Lower leg skin (tissue), 4 donors: Measurements from ENCODE around the gene CACNA1B. TPM values are rescaled to one million over a fixed set of nuclear protein-coding genes. Genes with fewer than 3 reads are reported as not detected.
A peak's percentile ranks its signal among the peaks of the same experiment; 100 is the strongest.
"Not testable (repeated sequence)": the region's sequence is repeated elsewhere in the genome, so short reads cannot be mapped to it uniquely, and the experiment has no call there.

Experiments used
- DNase-seq, 2 donors: peaks; one replicate each; pipeline ENCODE4 v3.0.0-alpha.2; 2019; ENCODE audit warnings: low spot score in 2 of 2
- H3K4me3 ChIP-seq: fragments of 200-600 bp; sonication (generic); 2 replicates; pipeline ENCODE4 v1.5.1; 2017; ENCODE audit warnings: mild to moderate bottlenecking, low read depth; ENCODE audit not compliant: poor library complexity, severe bottlenecking
- CTCF ChIP-seq, 3 donors: fragments of 450-650 bp; IDR thresholded peaks; one replicate each; pipeline ENCODE4 v1.5.1; 2016; ENCODE audit warnings: antibody characterized with exemption in 3 of 3, mild to moderate bottlenecking in 3 of 3, moderate library complexity in 2 of 3
- POLR2A ChIP-seq, 2 donors: fragments of 450-650 bp; IDR thresholded peaks; one replicate each; pipeline ENCODE4 v1.6.1; 2016 to 2017; ENCODE audit warnings: antibody characterized with exemption in 2 of 2, mild to moderate bottlenecking in 1 of 2, moderate library complexity in 1 of 2
- WGBS, 2 donors: methylation state at CpG; one replicate each; pipeline ENCODE4 v1.1.5; 2018; 5-methylcytosine and 5-hydroxymethylcytosine counted together
- intact Hi-C: fragments of 100-400 bp; cut with DNase I; formaldehyde crosslinking; loops from one replicate; pipeline ENCODE4 v1.15.0; 2023; ENCODE audit warnings: low total_unique reads
- total RNA-seq, 4 donors: library from RNA; depleted of rRNA; stranded (reverse); fragments of >200 nt; gene quantifications; one replicate each; pipeline ENCODE4 v1.1.0, GENCODE V29; 2016

The CACNA1B gene
- total RNA-seq, 4 donors from 2014 or later: not detected

GRCh38 chr9:138104251-138105122 is 226.9 kb downstream of the CACNA1B start:
- DNase-seq: peak in 1 of 2 donors; percentile 76
- TF ChIP-seq POLR2A (IDR thresholded peaks at IDR 0.05) (no peak), CTCF (IDR thresholded peaks at IDR 0.05) (no peak)
- H3K4me3 ChIP-seq: no peak overlapping the region
- 71 to 76% methylated on average over 11 to 12 of the region's 14 CpGs for WGBS, 2 donors
- intact Hi-C loops: no loop called here

- intact Hi-C loops: no loop called here
- TF ChIP-seq POLR2A (IDR thresholded peaks at IDR 0.05) (no peak), CTCF (IDR thresholded peaks at IDR 0.05) (no peak)
- WGBS, 2 donors: 69 to 88% methylated on average over 2 of the region's 2 CpGs
- no peak for DNase-seq
- no peak overlapping the region for H3K4me3 ChIP-seq
Observed at GRCh38 chr9:138105123-138105415, 227.5 kb downstream of the CACNA1B start.

GRCh38 chr9:138105561-138106505 is 228.3 kb downstream of the CACNA1B start:
- intact Hi-C loops: no loop called here
- DNase-seq: peak in 1 of 2 donors; percentile 80
- WGBS, 2 donors: 85 to 90% methylated on average over 21 to 25 of the region's 26 CpGs
- H3K4me3 ChIP-seq: no peak overlapping the region
- no peak for TF ChIP-seq POLR2A (IDR thresholded peaks at IDR 0.05)
- no peak for TF ChIP-seq CTCF (IDR thresholded peaks at IDR 0.05)

GRCh38 chr9:138107039-138107438 is 229.5 kb downstream of the CACNA1B start:
- peak in 1 of 2 donors; percentile 32 for DNase-seq
- intact Hi-C loops, H3K4me3 ChIP-seq: not testable (repeated sequence)
- WGBS, 2 donors: 85 to 93% methylated on average over 3 of the region's 3 CpGs

- no peak overlapping the region for H3K4me3 ChIP-seq
- intact Hi-C loops: no loop called here
- DNase-seq: peak in 1 of 2 donors; percentile 32
- WGBS, 2 donors: 77 to 89% methylated on average over 9 of the region's 9 CpGs
- TF ChIP-seq POLR2A (IDR thresholded peaks at IDR 0.05) (no peak), CTCF (IDR thresholded peaks at IDR 0.05) (no peak)
Observed at GRCh38 chr9:138111607-138112006, 234.0 kb downstream of the CACNA1B start.
